HK-2 (cell line): ENCODE measurements around the gene MYO18B.
"Not testable (repeated sequence)": the region's sequence is repeated elsewhere in the genome, so short reads cannot be mapped to it uniquely, and the experiment has no call there.

Source experiments
- DNase-seq: peaks from one replicate; pipeline ENCODE4 v3.0.0-alpha.2; 2018; ENCODE audit not compliant: unreplicated experiment

MYO18B gene, protein sequence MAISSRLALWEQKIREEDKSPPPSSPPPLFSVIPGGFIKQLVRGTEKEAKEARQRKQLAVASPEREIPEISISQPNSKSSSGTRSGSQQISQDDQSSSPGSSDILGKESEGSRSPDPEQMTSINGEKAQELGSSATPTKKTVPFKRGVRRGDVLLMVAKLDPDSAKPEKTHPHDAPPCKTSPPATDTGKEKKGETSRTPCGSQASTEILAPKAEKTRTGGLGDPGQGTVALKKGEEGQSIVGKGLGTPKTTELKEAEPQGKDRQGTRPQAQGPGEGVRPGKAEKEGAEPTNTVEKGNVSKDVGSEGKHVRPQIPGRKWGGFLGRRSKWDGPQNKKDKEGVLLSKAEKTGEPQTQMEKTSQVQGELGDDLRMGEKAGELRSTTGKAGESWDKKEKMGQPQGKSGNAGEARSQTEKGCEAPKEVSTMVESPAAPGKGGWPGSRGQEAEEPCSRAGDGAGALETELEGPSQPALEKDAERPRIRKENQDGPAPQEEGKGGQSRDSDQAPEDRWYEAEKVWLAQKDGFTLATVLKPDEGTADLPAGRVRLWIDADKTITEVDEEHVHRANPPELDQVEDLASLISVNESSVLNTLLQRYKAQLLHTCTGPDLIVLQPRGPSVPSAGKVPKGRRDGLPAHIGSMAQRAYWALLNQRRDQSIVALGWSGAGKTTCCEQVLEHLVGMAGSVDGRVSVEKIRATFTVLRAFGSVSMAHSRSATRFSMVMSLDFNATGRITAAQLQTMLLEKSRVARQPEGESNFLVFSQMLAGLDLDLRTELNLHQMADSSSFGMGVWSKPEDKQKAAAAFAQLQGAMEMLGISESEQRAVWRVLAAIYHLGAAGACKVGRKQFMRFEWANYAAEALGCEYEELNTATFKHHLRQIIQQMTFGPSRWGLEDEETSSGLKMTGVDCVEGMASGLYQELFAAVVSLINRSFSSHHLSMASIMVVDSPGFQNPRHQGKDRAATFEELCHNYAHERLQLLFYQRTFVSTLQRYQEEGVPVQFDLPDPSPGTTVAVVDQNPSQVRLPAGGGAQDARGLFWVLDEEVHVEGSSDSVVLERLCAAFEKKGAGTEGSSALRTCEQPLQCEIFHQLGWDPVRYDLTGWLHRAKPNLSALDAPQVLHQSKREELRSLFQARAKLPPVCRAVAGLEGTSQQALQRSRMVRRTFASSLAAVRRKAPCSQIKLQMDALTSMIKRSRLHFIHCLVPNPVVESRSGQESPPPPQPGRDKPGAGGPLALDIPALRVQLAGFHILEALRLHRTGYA (N-terminal part only)

DNA sequence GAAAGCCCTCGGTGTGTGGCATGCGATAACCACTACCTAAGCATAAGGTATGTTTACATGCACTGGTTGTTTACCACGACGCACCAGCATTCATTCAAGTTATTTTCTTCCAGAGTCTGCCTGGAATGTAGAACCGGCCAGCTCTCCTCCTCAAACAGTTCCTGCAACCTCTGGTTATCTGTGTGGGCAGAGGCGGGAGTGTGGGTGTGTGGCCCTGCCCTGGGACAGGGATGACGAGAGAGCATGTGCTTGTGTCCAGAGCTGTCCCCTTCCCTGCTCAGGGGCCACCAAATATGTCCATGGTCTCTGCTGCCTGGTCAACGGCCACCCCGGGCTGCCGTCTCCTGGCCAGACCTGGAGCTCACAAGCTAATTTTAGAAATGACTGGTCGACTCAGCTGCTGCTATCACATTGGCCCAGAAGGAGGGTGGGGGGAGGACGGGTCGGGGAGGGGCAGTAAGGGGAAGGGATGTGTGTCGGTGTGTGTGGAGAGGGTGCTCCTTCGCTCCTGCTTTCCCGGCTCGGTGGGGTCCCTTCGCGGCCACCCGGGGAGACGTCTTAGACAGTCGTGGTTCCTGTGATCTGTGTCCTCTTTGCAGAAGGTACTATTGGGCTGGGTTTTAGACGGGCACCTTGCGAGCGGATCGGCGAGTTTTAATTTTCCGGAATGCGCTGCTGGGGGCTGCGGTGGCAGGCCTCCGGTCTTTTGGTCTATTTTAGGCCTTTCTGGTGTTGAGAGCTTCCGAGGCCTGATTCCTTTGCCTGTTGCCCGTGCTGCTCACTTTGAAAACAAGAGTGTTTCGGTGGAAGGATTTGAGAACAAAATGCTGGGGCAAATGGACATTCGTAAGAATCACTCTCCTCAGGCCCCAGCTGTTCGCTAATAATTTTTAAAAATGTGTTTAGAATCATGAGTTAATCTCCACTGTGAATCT lies at the start of gene MYO18B:
Gene MYO18B, plus strand, starts transcription at position 497 of the 935 bp plus-strand sequence. CDS start 18,905 bp downstream, outside the sequence.
- no peak for DNase-seq

GRCh38 chr22:25692397-25693267 lies 49.4 kb upstream of the MYO18B start:
- no peak for DNase-seq

DNA sequence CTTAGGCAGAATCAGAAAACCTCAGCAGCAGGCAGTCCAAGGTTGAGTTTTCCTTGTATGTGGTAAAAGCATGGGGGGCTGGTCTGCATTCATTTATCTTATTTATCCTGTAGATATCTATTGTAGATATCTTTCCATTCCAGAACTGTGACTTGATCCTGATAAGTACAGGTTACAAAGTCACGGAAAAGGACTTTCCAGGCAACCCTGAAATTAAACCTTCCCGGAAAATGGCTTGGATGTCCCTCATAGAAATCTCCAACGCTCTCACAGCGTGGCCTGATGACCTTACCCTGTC lies 48.8 kb upstream of the MYO18B start:
- no peak for DNase-seq

DNA sequence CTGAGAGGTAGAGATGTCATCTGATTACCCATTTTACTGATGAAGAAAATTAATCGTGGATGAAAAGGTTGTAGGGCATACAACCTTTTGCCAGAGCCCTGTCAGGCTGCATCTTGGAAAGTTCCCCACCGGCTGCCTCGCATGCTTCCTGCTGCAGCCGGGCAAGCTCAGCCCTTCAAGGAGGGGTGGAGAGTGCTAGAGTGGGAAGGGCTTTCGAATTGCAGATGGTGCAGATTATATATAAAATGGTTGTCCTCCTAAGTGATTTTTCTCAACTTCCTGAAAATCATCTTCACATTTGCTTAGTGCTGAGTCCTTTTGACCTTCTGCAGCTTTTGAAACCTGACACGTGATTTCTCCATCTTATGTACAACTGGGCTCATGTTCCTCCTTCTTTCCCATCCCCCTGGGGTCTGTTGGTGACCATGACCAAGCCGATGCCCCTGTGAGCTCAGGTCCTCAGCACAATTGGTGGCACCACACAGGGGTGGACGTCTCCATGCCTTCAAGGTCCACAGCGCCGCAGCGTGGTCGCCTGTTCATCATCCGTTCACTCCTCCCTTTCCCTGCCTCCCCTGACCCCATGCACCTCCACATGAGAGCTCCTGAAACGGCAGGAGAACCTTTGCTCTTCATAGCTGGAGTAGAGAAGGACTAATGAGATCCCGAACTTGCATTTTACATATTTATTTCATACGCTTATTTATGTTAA lies 47.6 kb upstream of the MYO18B start:
- DNase-seq = no peak

- no peak for DNase-seq
These were observed 46.8 kb upstream of the MYO18B start for GRCh38 chr22:25695146-25695545.

DNA sequence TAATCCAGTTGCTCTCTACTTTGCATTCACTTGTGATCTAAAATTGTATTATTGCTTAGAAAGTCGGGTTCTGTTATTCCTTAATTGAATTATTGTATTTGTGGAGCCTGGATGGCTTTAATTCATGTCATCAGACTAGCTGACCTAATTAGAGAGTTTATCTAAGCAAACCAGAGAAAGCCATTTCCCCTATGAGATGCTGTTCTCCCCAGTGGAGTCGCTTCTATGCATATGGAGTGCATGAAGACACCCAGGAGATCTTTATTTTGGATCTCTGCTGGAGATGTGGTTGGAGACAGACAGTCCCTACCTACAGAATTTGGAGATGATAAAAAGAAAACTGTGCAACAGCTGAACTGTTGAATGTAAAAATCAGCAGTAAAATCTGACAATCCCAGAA lies 45.2 kb upstream of the MYO18B start:
- no peak for DNase-seq

- no peak for DNase-seq
These were observed 44.8 kb upstream of the MYO18B start for GRCh38 chr22:25697181-25697664.

- DNase-seq = no peak
These were observed 44.0 kb upstream of the MYO18B start for GRCh38 chr22:25697978-25698377.

DNA sequence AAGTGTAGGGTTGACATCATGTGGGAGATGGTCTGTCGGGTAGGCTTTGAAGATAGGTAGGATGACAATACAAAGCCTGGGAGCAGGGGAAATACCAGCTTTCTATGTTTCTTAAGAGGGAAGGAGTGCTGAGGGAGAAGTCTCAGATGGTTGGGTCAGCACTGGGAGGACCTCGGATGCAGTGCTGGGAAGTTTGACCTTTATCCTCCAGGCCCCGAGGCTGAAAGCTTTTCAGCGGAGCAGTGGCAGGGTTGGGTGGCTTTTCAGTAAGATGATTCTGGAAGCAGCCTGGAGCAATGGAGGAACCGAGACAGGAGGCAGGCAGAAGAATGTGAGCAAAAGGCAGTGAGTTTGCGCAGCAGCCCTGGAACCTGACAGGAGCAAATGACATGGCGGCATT lies 43.5 kb upstream of the MYO18B start:
- no peak for DNase-seq

DNA sequence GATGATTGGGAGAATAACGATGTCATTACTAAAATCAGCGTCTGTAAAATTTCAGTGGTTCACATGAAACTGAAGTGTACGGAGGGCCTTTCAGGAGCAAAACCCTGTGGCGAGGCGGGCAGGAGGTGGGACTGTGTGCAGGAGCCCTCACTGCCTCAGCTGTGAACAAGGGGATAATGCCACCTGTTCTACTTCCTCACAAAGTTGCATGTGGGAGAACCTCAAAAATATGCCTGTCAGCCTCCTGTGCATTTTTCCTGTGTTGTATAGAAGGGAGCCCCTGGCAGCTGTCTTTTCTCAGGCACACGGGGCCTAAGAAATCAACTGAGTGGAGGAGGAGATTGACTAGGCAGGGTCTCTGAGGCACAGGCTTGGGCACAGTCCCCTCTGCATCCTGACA lies 43.0 kb upstream of the MYO18B start:
- DNase-seq = no peak

DNA sequence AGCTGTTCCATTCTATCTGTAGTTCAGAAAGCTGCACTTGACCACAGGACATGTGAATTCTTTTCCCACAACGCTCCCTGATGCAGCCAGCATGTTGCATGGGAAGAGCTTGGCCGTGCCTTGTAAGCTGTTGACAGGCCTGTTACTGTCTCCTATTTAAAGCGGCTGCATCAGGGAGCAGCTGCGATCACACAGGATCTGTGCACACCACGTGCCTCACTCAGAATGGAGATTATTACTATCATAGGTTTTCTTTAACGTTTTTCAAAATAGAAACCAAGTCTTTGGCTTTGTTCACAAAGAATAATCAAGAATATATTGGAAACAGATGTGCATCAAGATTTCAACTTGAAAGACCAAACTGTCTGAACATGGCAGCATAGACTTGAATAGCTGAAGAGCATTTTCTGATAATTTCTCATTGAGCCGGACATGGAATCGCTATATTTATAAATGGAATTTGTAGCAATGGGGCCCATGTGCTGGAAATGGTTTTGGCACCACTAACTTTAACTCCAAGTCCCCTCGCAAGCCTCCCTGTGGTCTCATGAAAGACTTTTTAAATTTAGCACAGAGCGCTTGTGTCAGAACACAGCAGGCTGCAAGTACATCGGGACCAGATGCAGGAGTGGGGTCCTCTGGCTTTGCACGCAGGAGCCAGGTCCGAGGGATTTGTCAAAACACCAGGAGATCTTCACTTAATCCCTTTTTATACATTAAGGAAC lies 40.8 kb upstream of the MYO18B start:
- DNase-seq = no peak

- no peak for DNase-seq
These were observed 39.9 kb upstream of the MYO18B start for GRCh38 chr22:25702040-25702439.

- no peak for DNase-seq
These were observed 39.3 kb upstream of the MYO18B start for GRCh38 chr22:25702571-25703167.

- no peak for DNase-seq
These were observed 37.3 kb upstream of the MYO18B start for GRCh38 chr22:25704701-25705100.

DNA sequence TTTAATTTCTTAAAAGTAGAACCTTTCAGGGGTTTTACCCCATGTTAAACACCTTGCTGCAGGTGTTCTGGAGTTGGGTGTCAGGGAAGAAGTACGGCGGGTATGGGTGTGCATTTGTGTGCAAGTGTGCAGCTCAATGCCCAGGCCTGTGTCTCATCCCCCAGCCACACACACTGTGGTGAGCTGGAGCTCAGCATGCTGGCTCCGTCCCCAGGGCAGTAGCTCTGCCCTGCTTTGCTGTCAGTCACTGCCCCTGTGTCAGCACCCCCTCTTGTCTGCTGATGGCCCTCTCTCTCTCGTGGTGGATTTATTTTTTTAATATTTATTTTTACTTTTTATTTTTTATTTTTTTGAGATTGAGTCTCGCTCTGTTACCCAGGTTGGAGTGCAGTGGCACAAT lies 35.8 kb upstream of the MYO18B start:
- no peak for DNase-seq

DNA sequence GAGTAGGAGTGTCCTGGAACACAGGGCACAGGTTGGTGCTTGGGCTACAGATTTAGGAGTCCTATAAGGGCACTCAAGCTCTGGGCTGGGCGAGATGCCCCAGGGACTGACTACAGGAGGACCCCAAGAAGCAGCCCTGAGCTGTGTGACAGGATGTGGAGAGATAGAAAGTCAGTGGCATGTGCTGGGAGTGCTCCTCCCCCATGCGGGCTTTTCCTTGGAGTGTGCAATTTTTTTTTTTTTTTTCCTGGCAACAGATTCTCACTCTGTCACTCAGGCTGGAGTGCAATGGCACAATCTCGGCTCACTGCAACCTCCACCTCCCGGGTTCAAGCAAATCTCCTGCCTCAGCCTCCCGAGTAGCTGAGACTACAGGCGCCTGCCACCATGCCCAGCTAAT lies 33.6 kb upstream of the MYO18B start:
- DNase-seq = not testable (repeated sequence)

DNA sequence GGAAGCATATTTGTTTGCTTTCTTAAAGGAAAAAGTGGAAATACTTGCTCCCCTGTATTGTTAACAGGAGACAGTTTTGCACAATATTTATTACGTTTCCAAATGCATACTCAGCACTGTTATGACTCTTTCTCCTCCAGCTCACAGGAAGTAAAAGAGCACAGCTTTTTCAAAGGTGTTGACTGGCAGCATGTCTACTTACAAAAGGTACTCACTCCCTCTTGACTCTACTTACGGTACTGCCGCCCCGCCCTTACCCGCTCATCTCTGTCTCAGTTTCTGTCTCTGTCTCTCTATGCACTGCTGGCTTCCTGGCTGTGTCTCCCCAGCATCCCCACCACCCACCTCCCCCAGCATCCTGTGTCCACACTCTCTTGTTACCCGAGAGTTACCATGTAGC lies 32.2 kb upstream of the MYO18B start:
- DNase-seq = no peak

DNA sequence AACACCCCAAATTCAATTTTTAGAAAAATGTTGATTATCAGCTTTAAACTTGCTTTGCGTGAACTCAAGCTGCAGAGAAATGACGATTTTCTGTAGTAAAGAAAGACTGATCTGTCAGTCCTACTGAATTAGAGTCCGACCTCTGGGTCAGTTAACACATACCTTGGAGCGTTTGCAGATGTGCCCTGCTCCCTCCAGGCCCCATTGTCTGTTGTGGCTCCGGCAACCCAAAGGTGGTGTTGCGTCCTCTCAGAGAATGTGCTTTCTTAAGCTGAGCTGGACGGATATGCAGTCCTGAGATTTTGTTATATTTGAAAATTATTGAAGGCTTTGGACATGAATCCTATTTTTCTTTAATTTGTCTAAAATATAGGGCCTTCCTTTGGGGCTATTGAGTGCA lies 31.5 kb upstream of the MYO18B start:
- no peak for DNase-seq
